H1 (cell line): ENCODE results near the gene MIP. TPM values are rescaled to one million over a fixed set of nuclear protein-coding genes. Genes with fewer than 3 reads are reported as not detected.
A peak's percentile ranks its signal among the peaks of the same experiment; 100 is the strongest.

Experiments
- CTCF ChIA-PET: fragments of 300-600 bp; sonication (Branson Sonifier 250); formaldehyde crosslinking; loops from one replicate; lab custom pipeline; 2021; ENCODE audit not compliant: partially characterized antibody; lab: Charles Lee
- POLR2A ChIA-PET: fragments of 300-600 bp; sonication (Branson Sonifier 250); formaldehyde crosslinking; loops from one replicate; lab custom pipeline; 2021; ENCODE audit warnings: inconsistent platforms; ENCODE audit not compliant: partially characterized antibody; lab: Charles Lee
- DNase-seq, 2 experiments: peaks; one replicate each; pipeline versions ENCODE4 v3.0.0 to v3.0.0-alpha.2; 2010 to 2022; ENCODE audit warnings: low spot score in 2 of 2, low read depth in 1 of 2, mixed read lengths in 1 of 2
- FAIRE-seq: peaks from 2 replicates; lab custom pipeline; 2011; peaks lifted over from hg19 to GRCh38; lab: Jason Lieb, UNC
- H2AFZ ChIP-seq: 2 replicates; pipeline ENCODE4 v1.8.1; 2012; ENCODE audit warnings: low read length, inconsistent platforms
- H2AK5ac ChIP-seq: 2 replicates; pipeline ENCODE4 v1.6.1; 2013; ENCODE audit warnings: low read depth, low read length
- H2BK120ac ChIP-seq: replicated peaks from 2 replicates; pipeline ENCODE3; 2013; ENCODE audit warnings: low read depth, low read length, inconsistent platforms
- H2BK12ac ChIP-seq: 2 replicates; pipeline ENCODE4 v1.6.1; 2013; ENCODE audit warnings: low read depth, low read length
- H2BK15ac ChIP-seq: 2 replicates; pipeline ENCODE4 v1.6.1; 2013; ENCODE audit warnings: low read length
- H2BK20ac ChIP-seq: 2 replicates; pipeline ENCODE4 v1.6.1; 2013; ENCODE audit warnings: low read length
- H2BK5ac ChIP-seq: 2 replicates; pipeline ENCODE4 v1.6.1; 2013; ENCODE audit warnings: low read depth, low read length
- H3K14ac ChIP-seq: 2 replicates; pipeline ENCODE4 v1.6.1; 2013; ENCODE audit warnings: inconsistent platforms; ENCODE audit not compliant: insufficient read length
- H3K18ac ChIP-seq: 2 replicates; pipeline ENCODE4 v1.6.1; 2013; ENCODE audit warnings: low read length; ENCODE audit errors: extremely low read depth
- H3K23ac ChIP-seq: 2 replicates; pipeline ENCODE4 v1.6.1; 2013; ENCODE audit warnings: inconsistent platforms; ENCODE audit not compliant: insufficient read length
- H3K23me2 ChIP-seq: 2 replicates; pipeline ENCODE4 v1.6.1; 2013; ENCODE audit warnings: low read depth, low read length
- H3K27ac ChIP-seq: 2 replicates; pipeline ENCODE4 v1.6.1; 2011; ENCODE audit warnings: low read depth, low read length, inconsistent platforms
- H3K27me3 ChIP-seq, 4 experiments: replicated peaks in 1 of 4; 1 replicate in 1 of 4; 2 replicates in 3 of 4; pipeline versions ENCODE4 v1.6.1 to v1.8.1; 2011 to 2013; ENCODE audit warnings: low read length in 3 of 4, mild to moderate bottlenecking in 3 of 4, inconsistent platforms in 2 of 4, mixed read lengths in 2 of 4, moderate library complexity in 1 of 4; ENCODE audit not compliant: control insufficient read depth in 3 of 4, insufficient read depth in 3 of 4; ENCODE audit errors: extremely low read depth in 1 of 4
- H3K36me3 ChIP-seq, 4 experiments: 2 replicates each; pipeline versions ENCODE4 v1.6.1 to v1.8.1; 2011 to 2013; ENCODE audit warnings: mild to moderate bottlenecking in 4 of 4, low read length in 3 of 4, moderate library complexity in 2 of 4, control low read depth in 1 of 4, inconsistent platforms in 1 of 4; ENCODE audit not compliant: insufficient read depth in 4 of 4, control insufficient read depth in 2 of 4
- H3K4ac ChIP-seq: replicated peaks from 2 replicates; pipeline ENCODE3; 2013; ENCODE audit warnings: low read length, low read depth, mixed read lengths, inconsistent platforms; ENCODE audit not compliant: insufficient read length
- H3K4me1 ChIP-seq, 4 experiments: replicated peaks in 1 of 4; 1 replicate in 1 of 4; 2 replicates in 3 of 4; pipeline versions ENCODE4 v1.6.1 to v1.8.1; 2011 to 2013; ENCODE audit warnings: low read length in 3 of 4, inconsistent platforms in 2 of 4, mixed read lengths in 1 of 4; ENCODE audit not compliant: insufficient read depth in 4 of 4, control insufficient read depth in 3 of 4
- H3K4me2 ChIP-seq, 2 experiments: 2 replicates each; pipeline versions ENCODE4 v1.6.1 to v1.8.1; 2011 to 2013; ENCODE audit warnings: low read depth in 2 of 2, low read length in 2 of 2, control low read depth in 1 of 2, inconsistent platforms in 1 of 2, mild to moderate bottlenecking in 1 of 2; ENCODE audit not compliant: insufficient read depth in 1 of 2
- H3K4me3 ChIP-seq, 4 experiments: fragments of 200-600, 300-600 bp in 1 of 4; sonication (generic), shearing (Covaris generic), sonication (Bioruptor Twin) in 1 of 4; 2 replicates each; pipeline versions ENCODE4 v1.5.1 to v1.8.1; 2011 to 2016; ENCODE audit warnings: low read length in 4 of 4, low read depth in 3 of 4, control low read depth in 2 of 4, inconsistent platforms in 2 of 4, mild to moderate bottlenecking in 2 of 4, mixed read lengths in 1 of 4, moderate library complexity in 1 of 4; ENCODE audit not compliant: insufficient read depth in 2 of 4; ENCODE audit errors: extremely low read depth in 1 of 4
- H3K56ac ChIP-seq: replicated peaks from 2 replicates; pipeline ENCODE3; 2013; ENCODE audit warnings: low read depth, mild to moderate bottlenecking, mixed read lengths, low read length, inconsistent platforms; ENCODE audit not compliant: insufficient read length
- H3K79me1 ChIP-seq: 2 replicates; pipeline ENCODE4 v1.6.1; 2013; ENCODE audit warnings: low read depth, low read length, control low read depth
- H3K79me2 ChIP-seq, 2 experiments: 2 replicates each; pipeline versions ENCODE4 v1.6.1 to v1.8.1; 2012 to 2013; ENCODE audit warnings: low read length in 2 of 2, mild to moderate bottlenecking in 2 of 2, inconsistent platforms in 1 of 2; ENCODE audit not compliant: insufficient read depth in 2 of 2, control insufficient read depth in 1 of 2
- H3K9ac ChIP-seq, 4 experiments: replicated peaks in 1 of 4; 1 replicate in 1 of 4; 2 replicates in 3 of 4; pipeline versions ENCODE4 v1.6.1 to v1.8.1; 2011 to 2013; ENCODE audit warnings: low read depth in 3 of 4, low read length in 3 of 4, control low read depth in 2 of 4, mild to moderate bottlenecking in 2 of 4, moderate library complexity in 2 of 4, inconsistent platforms in 1 of 4; ENCODE audit errors: extremely low read depth in 1 of 4
- H3K9me3 ChIP-seq, 2 experiments: 2 replicates each; pipeline versions ENCODE4 v1.6.1 to v1.8.1; 2012 to 2013; ENCODE audit warnings: mild to moderate bottlenecking in 2 of 2, moderate library complexity in 2 of 2, control low read depth in 1 of 2, inconsistent platforms in 1 of 2, low read depth in 1 of 2, low read length in 1 of 2, mixed read lengths in 1 of 2; ENCODE audit not compliant: insufficient read depth in 2 of 2
- H4K20me1 ChIP-seq, 2 experiments: replicated peaks in 1 of 2; 2 replicates each; pipeline versions ENCODE3 to v1.8.1; 2011 to 2013; ENCODE audit warnings: inconsistent platforms in 2 of 2, low read length in 2 of 2, mild to moderate bottlenecking in 1 of 2; ENCODE audit not compliant: insufficient read depth in 2 of 2, control insufficient read depth in 1 of 2
- H4K5ac ChIP-seq: 2 replicates; pipeline ENCODE4 v1.6.1; 2013; ENCODE audit warnings: low read length, low read depth, mixed read lengths, inconsistent platforms; ENCODE audit not compliant: insufficient read length
- H4K8ac ChIP-seq: 2 replicates; pipeline ENCODE4 v1.8.0; 2013; ENCODE audit warnings: mild to moderate bottlenecking, moderate library complexity, low read length, inconsistent platforms; ENCODE audit not compliant: insufficient read depth; ENCODE audit errors: extremely low read depth
- H4K91ac ChIP-seq: replicated peaks from 2 replicates; pipeline ENCODE3; 2013; ENCODE audit warnings: low read length, mixed read lengths, inconsistent platforms; ENCODE audit not compliant: insufficient read length
- BRCA1 ChIP-seq: IDR thresholded peaks from 2 replicates; pipeline ENCODE4 v1.6.1; 2012; ENCODE audit warnings: low read depth, low read length, improper control_type of control experiment
- E2F6 ChIP-seq: IDR thresholded peaks from 2 replicates; pipeline ENCODE4 v1.6.1; 2012; ENCODE audit warnings: inconsistent platforms
- POLR2A ChIP-seq, 2 experiments: IDR thresholded peaks; 1 replicate in 1 of 2; 2 replicates in 1 of 2; pipeline ENCODE4 v1.6.1; 2011; ENCODE audit warnings: low read depth in 2 of 2, low read length in 2 of 2, mild to moderate bottlenecking in 2 of 2; ENCODE audit errors: control extremely low read depth in 1 of 2
- SAP30 ChIP-seq: fragments of 300-600 bp; sonication (generic); IDR thresholded peaks from 2 replicates; pipeline ENCODE4 v1.7.1; 2012; ENCODE audit warnings: low read length, moderate library complexity, mild to moderate bottlenecking, inconsistent platforms; ENCODE audit not compliant: insufficient read depth, insufficient replicate concordance
- WGBS, 2 experiments: shearing (Covaris generic) in 1 of 2; methylation state at CpG; one replicate each; pipeline versions ENCODE4 v1.1.6 to v1.1.7; 2013 to 2015; ENCODE audit warnings: low lambda C conversion rate in 2 of 2, mixed read lengths in 2 of 2, inconsistent platforms in 1 of 2, low coverage in 1 of 2, missing lambda C conversion rate in 1 of 2; ENCODE audit not compliant: insufficient replicate concordance in 2 of 2, insufficient coverage in 1 of 2, insufficient read length in 1 of 2; ENCODE audit errors: extremely low coverage in 1 of 2, missing lambda C conversion rate in 1 of 2; 5-methylcytosine and 5-hydroxymethylcytosine counted together
- polyA plus RNA-seq, 7 experiments: library from polyadenylated mRNA; depleted of rRNA in 3 of 7; stranded (reverse) in 5 of 7; unstranded in 2 of 7; fragments of >200 nt in 5 of 7; fragments of 200-250 nt in 2 of 7; gene quantifications; 1 replicate in 5 of 7; 2 replicates in 1 of 7; 4 replicates in 1 of 7; pipeline versions ENCODE4 v1.2.1 to v1.2.3, GENCODE V29; 2011 to 2013; ENCODE audit warnings: missing spikeins in 2 of 7, mixed read lengths in 2 of 7
- total RNA-seq: library from RNA; stranded (reverse); fragmentation: NEBNext Ultra II Directional; extraction: Animal tissue kit (Norgen Biotek cat#: 25700); gene quantifications from 2 replicates; pipeline ENCODE4 v1.2.1, GENCODE V29; 2021
- TF ChIP-seq, protein P1 (sequence below): IDR thresholded peaks from 2 replicates; pipeline ENCODE4 v1.6.1; 2012; ENCODE audit warnings: low read length, inconsistent platforms

Gene MIP
- total and polyA plus RNA-seq, 2 of the 8 experiments (the other 6 are each of a cell fraction or from before 2014, with no cell fraction given): 0.05 TPM; not detected in 1

DNA sequence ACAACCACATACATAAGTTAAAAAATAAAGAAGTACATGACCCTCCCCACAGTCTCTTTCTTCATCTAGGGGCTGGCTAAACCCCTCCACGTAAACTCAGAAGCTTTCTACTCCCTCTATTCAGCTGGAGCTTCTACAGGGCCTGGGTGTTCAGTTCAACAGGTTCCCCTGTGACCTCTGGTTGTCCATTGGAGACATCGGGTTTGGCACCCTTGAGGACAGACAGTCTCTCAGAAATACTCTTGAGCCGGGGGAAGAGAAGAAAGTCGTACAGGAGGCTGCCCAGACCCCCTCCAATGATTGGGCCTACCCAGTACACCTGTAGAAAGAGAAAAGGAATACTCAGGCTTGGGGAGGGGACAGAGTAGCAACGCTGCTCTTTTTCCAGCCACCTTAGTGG, 3.3 kb downstream of the MIP start:
- Histone ChIP-seq H4K91ac (no peak overlapping the region), H3K36me3 (no peaks in the 10 kb centered on the region; a peak in 1 of 8 replicates), H3K9me3 (no peaks in the 10 kb centered on the region), H4K8ac (no peak overlapping the region), H4K20me1 (no peaks in the 10 kb centered on the region), H3K4me3 (no peak overlapping the region), H3K4me1 (peaks cover 3 to 6% (median 5%) of the 10 kb centered on the region in 4 experiments; a peak in 5 of 7 replicates), H3K27ac (no peak overlapping the region), H2AFZ (peak overlapping the region; percentile 98; the same call in 1 of the 2 replicates), H2BK20ac (no peak overlapping the region), H3K23me2 (no peaks in the 10 kb centered on the region; the same call in 1 of the 2 replicates), H3K9ac (no peak overlapping the region), H2BK120ac (no peak overlapping the region), H2AK5ac (0 out of 2 replicates have a peak overlapping the region, but pooled peaks have one; percentile 49), H3K56ac (no peak overlapping the region), H4K5ac (no peak overlapping the region), H3K23ac (no peak overlapping the region), H3K27me3 (no peaks in the 10 kb centered on the region), H3K14ac (no peak overlapping the region), H3K79me1 (no peaks in the 10 kb centered on the region), H3K18ac (no peak overlapping the region), H3K4ac (no peak overlapping the region), H3K4me2 (peak overlapping the region in 1 of 2 experiments; percentile 88; a peak in 1 of 4 replicates), H2BK12ac (no peak overlapping the region), H3K79me2 (peaks cover 0 to 11% of the 10 kb centered on the region in 2 experiments; a peak in 3 of 4 replicates), H2BK5ac (no peak overlapping the region), H2BK15ac (no peak overlapping the region)
- 70% methylated on average over 5 of the region's 5 CpGs; no CpG with 5 or more reads in 1 of the 2 experiments for WGBS, 2 experiments
- no peak for DNase-seq
- no peak for FAIRE-seq
- ChIA-PET CTCF (interaction anchor here (0.8 to 12.4 kb wide), 4 partner anchors 10 to 19 kb away, joined by 3 to 124 read pairs (median 4); partner anchors contain the start of gene SPRYD4), POLR2A (interaction anchor here (1.2 to 7.3 kb wide), 7 partner anchors 10 to 237 kb away, joined by 3 to 74 read pairs (median 4); partner anchors contain the start of genes CNPY2 and PTGES3)
- TF ChIP-seq POLR2A (IDR thresholded peaks at IDR 0.05; ENCODE audit: control extremely low read depth in 1 of 2, low read depth in 2 of 2, low read length in 2 of 2): no peak
- TF ChIP-seq E2F6: no peak
- TF ChIP-seq BRCA1: no peak
- TF ChIP-seq SAP30: no peak
- TF ChIP-seq, protein P1, sequence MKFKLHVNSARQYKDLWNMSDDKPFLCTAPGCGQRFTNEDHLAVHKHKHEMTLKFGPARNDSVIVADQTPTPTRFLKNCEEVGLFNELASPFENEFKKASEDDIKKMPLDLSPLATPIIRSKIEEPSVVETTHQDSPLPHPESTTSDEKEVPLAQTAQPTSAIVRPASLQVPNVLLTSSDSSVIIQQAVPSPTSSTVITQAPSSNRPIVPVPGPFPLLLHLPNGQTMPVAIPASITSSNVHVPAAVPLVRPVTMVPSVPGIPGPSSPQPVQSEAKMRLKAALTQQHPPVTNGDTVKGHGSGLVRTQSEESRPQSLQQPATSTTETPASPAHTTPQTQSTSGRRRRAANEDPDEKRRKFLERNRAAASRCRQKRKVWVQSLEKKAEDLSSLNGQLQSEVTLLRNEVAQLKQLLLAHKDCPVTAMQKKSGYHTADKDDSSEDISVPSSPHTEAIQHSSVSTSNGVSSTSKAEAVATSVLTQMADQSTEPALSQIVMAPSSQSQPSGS: no peak
